GM04503 (cell line): Measurements from ENCODE around the gene SYNGR2.
A peak's percentile ranks its signal among the peaks of the same experiment; 100 is the strongest.

Source experiments
- DNase-seq: peaks from one replicate; pipeline ENCODE4 v3.0.0-alpha.2; 2012; ENCODE audit warnings: low read depth

SYNGR2 gene

DNA sequence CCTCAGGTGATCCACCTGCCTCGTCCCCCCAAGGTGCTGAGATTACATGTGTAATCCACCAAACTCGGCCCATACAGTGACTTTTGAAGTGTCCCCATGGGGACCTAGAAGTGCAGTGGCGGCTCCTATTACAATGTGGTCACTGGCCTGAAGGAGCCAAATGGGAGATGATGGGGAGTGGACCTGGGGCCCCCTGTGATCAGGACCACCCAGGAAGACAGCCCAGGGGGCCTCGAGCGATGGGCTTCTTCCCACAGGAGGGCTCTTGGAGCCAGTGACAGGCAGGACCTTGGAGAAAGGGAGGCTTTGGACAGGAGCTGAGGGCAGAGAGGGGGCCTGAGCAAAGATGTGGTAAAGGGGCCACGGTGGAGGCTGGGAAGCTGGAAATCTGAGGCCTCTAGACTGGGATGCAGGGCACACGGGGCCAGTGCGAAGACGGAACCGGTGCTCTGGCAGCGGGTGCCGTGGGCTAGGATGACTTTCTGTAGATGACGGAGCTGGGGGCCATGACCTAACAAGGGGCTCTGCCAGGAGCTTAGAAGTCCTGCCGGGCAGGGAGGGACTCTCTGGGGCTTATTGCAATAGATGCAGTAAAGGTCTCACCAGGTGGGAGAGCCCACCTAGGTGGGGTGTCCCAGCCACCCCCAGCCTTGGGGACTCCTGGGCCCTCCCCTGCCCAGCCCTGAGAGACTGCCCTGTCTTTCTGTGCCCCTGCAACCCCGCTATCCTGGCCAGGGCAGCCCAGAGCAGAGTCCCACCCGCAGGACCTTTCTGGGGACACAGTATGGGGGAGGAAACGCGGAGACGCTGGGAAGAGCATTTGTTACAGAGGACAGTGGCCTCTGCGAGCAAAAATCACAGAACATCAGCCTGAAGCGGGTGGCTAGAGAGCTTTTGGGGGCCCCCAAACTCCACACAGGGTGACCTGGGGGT, 24.9 kb upstream of the SYNGR2 start:
- DNase-seq = no peak

DNA sequence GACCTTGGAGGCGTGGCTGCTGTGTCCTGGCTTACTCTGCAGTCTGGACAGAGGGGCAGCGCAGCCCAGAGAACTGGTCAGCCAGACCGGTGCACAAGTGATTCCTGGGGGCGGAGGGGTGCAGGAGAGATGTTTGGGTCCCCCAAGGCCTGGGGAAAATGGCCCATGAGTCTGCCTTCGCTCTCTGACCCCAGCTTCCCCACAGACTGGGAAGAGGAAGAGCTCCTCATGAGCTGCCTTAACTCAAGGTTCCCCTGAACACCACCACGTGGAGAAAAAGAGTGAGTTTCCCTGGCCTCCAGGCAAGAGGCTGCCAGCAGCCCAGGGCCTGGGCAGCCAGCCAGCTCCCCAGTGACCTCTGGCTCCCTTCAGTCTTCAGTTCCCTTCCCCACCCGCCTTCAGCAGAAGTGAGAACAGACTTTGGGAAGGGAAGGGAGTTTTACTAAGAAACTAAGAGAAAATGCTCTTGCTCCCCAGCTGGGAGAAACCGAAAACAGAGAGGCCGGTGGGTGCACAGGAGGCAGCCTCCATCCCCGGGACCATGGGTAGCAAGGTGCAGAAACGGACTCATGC, 24.1 kb upstream of the SYNGR2 start:
- peak; percentile 14 for DNase-seq

DNA sequence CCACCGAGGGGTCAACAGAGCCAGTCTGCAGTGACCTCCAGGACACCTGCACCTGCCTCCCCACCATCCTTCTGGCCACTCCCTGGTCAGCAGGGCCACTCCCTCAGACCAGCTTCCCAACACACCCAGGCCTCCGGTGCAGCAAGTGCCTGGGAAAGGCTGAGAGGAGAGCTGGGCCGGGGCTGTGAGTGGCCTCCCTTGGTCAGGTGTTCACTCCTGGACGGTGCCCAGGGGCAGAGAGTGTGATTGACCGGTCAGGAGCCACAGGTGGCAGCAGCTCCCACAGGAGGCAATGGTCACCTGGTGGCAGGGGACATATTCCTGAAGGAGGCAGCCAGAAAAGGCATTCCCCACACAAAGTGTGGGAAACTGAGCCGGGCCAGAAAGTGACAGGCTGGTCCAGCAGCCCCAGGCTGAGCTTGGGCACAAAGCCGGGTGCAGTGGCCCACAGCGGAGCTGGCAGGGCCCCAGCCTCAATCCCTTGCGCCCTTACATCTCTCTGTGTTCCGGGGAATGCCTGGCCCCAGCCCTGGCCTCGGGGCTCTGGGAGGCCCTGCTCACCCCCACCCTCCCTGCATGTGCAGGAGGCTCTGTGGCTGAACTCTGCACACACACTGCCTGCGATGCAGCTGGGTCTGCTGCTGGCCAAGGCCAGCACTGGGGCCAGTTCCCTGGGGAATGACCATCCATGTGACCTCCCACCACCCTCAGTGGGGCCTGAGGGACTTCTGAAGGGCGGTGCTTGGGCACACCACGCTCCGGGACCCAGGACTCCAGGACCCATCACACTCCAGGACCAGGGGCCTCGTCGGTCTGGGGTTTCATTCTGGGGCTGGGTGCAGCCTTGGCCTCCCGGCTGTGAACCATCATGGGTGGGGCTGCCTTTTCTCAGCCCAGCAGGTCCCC, 23.4 kb upstream of the SYNGR2 start:
- DNase-seq = no peak

DNA sequence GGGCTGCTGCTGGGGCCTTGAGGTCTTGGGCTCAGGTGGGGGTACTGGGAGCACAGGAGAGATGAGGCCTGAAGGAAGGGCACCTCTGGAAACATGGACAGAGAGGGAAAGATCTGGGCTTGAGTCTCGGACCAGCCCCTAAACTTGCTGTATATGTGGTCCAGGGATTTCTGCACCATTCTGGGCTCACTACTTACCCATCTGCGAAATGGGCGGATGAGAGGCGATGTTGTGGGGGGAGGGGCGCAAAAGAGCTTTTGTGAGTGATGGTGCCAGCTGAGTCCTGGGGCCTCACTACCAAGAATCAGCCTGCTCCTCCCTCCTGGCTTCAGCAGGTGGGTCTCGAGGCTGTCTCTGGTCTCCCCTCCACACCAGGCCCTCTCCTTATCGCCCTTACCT, 21.9 kb upstream of the SYNGR2 start:
- no peak for DNase-seq

DNA sequence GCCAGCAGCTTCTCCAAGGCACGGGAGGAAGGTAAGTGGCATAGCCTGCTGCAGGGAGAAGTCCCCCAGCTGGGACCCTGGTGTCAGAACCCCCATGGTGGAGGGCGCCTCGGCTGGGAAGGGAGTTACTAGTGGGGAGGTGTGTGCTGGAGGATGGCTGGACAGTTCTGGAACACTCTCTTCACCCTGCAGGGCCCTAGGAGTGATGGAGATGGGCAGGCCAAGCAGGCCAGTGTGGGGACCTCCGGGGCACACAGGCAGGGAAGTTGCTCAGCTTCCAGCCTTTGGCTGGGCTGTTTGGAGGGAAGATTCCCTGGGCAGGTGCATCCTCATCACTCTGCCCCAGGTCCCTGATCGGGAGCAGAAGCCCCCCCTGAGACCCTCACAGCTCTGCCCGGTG, 21.5 kb upstream of the SYNGR2 start:
- DNase-seq = no peak

DNA sequence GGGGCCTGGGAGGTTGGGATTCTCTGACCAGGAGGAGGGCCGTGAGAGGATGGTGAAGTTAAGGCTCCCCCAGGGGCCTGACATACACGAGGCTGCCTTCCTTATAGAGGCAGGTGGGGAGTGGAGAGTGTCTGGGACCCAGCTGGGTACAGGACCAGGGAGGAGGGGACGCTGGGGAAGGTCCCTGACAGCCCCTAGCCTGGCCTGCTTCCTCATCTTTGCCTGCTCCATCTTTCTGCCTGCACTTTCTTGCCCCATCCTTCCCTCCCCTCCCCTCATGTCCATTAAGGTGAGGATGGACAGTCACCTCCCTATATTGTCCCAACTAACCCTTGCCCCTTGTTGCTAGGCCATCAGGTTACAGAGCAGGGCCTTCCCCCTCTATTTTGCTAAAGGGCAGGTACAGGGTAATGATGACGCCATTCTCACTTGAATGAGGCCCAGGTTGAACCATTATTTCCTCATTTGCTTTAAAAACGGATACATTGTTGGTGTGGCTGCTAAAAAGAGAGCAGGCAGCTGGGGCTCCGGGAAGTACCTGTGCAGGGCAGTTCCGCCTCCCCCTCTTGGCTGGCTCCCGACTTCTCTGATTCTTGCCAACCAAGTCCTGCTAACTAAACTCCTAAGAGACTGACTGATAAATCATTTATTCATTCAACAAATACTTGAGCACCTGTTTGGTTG, 20.9 kb upstream of the SYNGR2 start:
- DNase-seq = no peak

DNA sequence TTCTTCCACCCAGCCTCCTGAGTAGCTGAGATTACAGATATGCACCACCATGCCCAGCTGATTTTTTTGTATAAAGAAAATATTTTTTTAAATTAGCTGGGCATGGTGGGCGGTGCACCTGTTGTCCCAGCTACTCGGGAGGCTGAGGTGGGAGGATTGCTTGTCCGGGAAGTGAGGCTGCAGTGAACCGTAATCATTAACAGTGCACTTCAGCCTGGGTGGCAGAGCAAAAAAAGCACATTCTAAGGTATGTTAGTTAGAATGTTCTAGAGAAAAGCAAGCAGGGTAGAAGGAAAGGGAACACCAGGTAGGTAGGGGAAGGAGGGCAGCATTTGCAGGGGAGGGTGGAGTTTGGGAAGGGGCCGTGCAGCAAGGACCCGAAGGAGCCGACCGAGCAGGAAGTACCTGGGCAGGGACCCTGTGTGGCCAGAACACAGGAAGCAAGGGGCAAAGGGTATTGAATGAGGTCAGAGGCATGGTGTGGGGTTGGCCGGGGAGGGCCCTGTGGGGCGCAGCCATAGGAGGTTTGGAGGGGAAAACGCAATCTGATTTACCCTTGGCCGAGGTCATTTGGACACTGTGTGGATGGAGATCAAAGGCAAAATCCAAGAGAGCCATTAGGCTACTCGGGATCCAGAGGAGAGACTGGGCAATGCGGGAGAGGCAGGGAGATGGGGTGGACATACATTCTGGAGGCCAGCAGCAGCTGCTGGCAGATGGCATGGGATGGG, 19.9 kb upstream of the SYNGR2 start:
- no peak for DNase-seq

DNA sequence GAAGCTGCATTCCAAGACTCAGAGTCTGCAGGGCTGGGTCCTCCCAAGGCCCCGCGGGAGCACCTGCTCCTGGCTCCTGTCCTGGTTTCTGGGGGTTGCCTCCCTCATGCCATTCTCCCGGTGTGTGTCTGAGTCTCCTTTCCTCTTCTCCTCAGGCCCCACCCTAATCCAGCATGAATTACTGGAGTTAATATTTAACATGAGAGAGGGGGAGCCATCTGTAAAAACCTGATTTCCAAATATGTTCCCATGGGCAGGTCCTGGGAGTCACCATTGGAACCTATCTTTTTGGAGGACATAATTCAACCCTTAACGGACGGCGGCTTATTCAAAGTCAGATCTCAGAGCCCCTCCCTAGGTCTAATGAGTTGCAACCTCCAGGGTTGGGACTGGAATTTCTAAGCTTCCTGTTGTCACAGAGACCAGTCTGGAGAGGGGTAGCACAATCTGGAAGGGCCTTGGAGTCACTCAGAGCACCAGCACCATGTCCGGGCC, 16.8 kb upstream of the SYNGR2 start:
- DNase-seq = no peak

DNA sequence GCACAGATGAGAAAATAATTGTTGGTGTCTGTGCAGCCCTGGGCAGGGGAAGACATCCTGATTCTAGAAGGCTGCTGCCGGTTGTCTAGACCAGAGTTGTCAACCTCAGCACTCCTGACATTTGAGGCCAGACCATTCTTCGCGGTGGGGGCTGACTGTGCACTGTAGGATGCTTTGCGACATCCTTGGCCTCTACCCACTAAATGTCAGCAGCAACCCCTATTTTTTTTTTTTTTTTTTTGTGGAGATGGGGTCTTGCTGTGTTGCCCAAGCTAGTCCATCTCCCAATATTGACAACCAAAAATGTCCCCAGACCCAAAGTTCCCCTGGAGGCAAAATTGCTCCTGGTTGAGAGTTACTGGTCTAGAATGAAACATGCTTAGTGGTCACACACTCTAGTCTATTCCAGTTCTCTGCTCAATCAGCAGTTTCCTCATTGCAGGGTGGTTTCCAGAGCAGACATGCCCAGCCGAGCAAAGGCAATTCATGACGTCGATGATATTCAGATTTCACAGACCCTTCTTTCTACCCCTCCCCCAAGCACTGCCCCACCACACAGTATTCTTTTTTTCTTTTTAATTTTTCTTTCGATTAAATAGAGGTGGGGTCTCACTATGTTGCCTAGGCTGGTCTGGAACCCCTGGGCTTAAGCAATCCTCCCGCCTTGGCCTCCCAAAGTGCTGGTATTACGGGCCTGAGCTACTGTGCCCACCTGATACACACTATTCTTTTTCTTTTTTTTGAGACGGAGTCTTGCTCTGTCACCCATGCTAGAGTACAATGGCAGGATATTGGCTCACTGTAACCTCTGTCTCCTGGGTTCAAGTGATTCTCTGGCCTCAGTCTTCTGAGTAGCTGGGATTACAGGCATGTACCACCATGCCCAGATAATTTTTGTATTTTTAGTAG, 13.2 kb upstream of the SYNGR2 start:
- DNase-seq = no peak

DNA sequence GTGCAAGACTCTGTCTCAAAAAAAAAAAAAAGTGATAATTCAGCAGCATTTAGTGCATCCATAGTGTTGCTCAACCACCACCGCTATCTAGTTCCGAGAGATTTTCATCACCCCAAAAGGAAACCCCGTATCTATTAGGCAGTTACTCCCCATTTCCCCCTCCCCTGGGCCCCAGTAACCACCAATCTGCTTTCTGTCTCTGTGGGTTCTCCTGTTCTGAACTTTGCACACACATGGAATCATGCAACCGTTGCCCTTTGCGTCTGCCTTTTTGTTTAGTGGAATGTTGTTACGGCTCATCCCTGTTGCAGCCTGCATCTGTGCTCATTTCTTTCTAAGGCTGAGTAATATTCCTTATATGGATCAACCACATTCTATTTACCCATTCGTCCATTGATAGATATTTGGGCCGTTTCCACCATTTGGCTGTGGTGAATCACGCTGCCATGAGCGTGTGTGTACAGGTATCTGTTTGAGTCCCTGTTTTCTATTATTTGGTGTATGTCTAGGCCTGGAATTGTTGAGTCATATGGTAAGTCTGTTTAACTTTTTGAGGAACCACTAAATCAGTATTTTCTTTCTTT, 8.7 kb upstream of the SYNGR2 start:
- no peak for DNase-seq

DNA sequence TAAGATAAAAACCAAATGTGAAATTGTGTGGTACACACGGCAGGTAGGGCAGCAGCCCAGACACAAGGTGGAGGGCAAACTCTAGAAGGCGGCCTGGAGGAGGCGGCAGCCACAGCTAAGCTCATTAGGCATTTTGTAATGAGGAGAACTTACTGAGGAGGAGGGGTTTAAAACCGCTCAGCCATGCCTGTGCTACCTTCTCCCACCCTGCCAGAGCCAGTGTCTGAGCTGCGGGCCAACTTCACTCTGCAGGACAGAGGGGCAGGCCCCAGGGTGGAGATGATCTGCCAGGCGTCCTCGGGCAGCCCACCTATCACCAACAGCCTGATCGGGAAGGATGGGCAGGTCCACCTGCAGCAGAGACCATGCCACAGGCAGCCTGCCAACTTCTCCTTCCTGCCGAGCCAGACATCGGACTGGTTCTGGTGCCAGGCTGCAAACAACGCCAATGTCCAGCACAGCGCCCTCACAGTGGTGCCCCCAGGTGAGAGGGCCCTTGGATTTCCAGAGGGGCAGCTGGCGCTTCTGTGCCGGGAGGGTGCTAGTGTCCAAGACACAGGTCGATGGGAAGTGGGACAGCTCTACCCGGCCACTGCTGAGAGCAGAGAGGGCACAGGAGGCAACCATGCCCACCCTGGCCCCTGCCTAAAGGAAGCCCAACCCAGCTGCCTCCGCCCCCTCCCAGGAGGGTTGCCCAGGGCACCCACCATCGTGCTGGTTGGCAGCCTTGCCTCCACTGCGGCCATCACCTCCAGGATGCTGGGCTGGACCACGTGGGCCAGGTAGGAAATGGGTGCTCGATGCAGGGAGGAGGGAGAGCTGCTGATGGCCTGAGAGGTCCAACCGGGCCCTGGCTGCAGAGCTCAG, 4.3 kb upstream of the SYNGR2 start:
- DNase-seq = no peak

DNA sequence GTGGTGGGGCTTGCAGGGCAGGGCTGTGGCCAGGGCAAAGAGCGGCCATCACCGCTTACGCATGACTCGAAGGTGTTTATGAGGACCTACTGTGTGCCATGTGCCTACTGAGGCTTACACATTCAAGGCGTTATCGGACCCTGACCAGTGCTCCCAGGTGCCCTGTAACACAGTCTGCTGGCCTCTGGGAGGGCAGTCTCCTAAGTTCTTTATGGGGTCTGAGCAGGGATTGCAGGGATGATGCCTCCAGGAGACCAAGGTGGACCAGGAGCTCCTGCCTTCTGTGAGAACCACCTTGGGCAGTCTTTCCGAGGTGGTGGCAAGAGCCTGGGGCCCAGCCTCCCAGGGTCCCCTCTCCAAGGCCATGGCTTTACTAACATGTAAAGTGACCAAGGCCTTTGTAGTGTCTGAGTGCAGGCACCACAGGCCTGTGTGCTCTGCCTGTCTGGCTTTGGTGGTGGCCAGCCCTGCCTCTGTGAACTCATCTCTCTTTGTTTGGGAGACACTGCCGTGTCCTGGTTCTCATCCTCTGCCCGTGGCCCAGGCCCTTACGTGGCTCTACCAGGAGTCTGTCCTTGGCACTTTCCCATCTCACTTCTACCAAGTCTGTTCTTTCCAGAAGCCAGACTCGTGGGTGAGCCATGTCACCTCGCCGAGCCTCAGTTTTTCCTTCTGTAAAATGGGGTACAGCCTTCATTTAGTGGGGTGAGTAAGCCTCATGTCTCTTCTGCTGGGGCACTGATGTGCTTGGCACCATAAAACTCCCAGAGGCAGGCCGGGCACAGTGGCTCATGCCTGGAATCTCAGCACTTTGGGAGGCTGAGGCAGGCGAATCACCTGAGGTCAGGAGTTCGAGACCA, 3.4 kb upstream of the SYNGR2 start:
- DNase-seq = no peak

DNA sequence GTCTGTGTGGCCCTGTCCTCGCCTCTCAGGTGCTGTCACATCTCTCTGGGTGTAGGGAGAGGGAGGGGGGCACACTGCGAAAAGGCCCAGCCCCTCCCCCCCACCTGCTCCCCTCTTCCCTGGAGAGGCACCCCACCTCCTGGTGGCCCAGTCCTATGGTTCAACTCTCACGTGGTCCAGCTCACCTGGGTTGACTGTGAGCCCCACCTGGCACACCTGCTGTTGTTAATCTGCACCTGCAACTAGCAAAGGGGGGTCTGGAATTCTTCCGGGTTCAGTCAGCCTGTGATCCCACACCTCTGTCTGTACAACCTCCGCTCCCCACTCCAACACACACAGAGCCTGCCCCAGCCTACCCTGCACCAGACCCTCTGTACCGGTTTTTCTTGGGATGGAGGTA, 2.0 kb upstream of the SYNGR2 start:
- no peak for DNase-seq

DNA sequence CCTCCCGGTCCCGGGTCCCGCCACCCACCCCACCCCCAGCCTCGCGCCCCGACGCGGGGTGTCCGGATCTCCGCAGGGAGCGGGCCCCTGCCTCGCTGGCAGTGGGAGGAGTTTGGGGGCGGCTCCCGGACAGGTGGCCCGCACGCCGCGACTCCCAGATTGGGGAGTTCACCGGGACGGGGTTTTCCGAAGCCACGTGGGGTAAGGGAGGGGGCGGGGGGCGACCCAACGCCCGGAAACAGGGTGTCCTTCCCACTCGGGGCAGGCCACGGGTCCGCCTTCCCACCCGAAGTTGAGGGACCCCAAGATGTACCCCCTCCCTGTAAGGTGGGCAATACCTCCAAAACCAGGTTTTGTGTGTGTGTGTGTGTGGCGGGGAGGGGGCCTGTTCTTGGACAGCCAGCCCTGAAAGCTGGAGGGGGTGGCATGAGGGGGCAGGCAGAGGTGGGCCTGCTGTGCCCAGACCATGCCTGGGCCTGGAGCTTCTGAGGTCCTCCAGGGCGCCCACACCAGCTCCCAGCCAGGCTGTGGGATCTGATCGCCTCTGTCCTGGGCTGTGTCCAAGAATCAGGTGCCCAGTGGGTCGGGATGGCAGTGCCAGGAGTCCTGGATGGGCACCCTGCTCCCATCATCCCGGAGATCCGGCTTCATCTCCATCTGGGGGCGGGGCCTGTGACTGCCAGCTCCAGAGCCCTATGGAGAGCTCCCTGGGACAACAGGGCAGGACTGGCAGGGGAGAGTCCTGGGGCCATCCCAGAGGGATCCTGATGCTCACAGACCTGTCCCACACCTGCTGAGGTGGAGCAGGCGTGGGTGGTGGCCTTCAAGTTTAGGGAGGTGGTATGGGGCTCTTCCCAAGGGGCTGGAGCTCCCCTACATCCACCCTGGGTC, 767 bp downstream of the SYNGR2 start:
- DNase-seq = no peak

DNA sequence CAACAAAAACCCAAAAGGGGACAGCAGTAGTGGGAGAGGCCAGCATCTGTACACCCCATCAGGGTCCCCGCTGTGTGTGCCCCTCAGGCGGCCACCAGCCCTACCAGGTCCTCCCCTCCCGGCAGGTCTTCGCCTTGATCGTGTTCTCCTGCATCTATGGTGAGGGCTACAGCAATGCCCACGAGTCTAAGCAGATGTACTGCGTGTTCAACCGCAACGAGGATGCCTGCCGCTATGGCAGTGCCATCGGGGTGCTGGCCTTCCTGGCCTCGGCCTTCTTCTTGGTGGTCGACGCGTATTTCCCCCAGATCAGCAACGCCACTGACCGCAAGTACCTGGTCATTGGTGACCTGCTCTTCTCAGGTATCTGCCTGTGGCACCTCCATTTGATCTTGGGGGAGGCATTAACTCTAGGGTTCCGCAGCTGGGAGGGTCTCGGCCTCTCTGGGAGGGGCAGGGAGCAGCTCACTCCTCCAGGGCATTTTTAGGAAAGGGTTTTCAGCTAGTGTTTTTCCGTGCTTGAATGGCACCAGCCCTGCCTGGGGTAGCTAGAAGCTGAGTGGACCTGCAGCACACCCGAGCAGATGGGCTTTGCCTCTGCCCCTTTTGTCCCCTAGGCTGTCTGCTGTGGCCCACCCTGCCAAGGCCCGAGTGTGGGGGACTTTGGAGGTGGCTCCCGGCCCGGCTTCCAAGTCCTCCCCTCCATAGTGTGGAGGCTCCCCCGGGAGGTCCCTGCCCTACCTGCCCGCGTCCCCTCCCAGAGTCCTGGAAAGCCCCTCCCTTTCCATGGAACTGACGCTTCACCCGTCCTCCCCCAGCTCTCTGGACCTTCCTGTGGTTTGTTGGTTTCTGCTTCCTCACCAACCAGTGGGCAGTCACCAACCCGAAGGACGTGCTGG, 2.6 kb downstream of the SYNGR2 start:
- no peak for DNase-seq
